Activated T-helper 17 cell treated with anti-CD3 and anti-CD28 coated beads, Interleukin-2, amount 50 U/mL, for 72 hours (primary cell): ENCODE results near the gene NR2C1. TPM values are rescaled to one million over a fixed set of nuclear protein-coding genes. Genes with fewer than 3 reads are reported as not detected.

Experiments
- ATAC-seq: fragments of 150-1000 bp; cut with Tn5 transposase; replicated peaks from 2 replicates; pipeline ENCODE4 v1.10.0; 2021; ENCODE audit warnings: mild to moderate bottlenecking, moderate library complexity
- H3K27ac Mint-ChIP-seq: one replicate; pipeline ENCODE4 v1.8.0; 2022; ENCODE audit warnings: mixed read lengths
- H3K27me3 Mint-ChIP-seq: one replicate; pipeline ENCODE4 v1.8.0; 2022; ENCODE audit warnings: mixed read lengths
- H3K36me3 Mint-ChIP-seq: one replicate; pipeline ENCODE4 v1.8.0; 2022; ENCODE audit warnings: low read depth, mild to moderate bottlenecking, mixed read lengths
- H3K4me1 Mint-ChIP-seq: one replicate; pipeline ENCODE4 v1.8.0; 2022; ENCODE audit warnings: mixed read lengths
- H3K4me3 Mint-ChIP-seq: one replicate; pipeline ENCODE4 v1.8.0; 2022; ENCODE audit warnings: mild to moderate bottlenecking, mixed read lengths
- H3K9me3 Mint-ChIP-seq: one replicate; pipeline ENCODE4 v1.8.0; 2022; ENCODE audit warnings: mixed read lengths
- total RNA-seq, 2 donors: library from RNA; stranded (reverse); gene quantifications; one replicate each; pipeline ENCODE4 v1.2.3, GENCODE V29; 2022

Gene NR2C1
- total RNA-seq, 2 donors from 2014 or later = 17.0 to 28.5 TPM

- Mint-ChIP-seq H3K27me3 (no peaks in the 10 kb centered on the region), H3K36me3 (peaks cover 38% of the 10 kb centered on the region), H3K9me3 (no peaks in the 10 kb centered on the region), H3K4me1 (peaks cover 26% of the 10 kb centered on the region), H3K4me3 (no peak overlapping the region), H3K27ac (no peak overlapping the region)
- no peak for ATAC-seq
Observed at GRCh38 chr12:94979941-94980340, 93.5 kb downstream of the NR2C1 start.

- no peak for ATAC-seq
- H3K27me3 Mint-ChIP-seq = no peaks in the 10 kb centered on the region
- H3K4me1 Mint-ChIP-seq = peaks cover 20% of the 10 kb centered on the region
- no peak overlapping the region for H3K27ac Mint-ChIP-seq
- H3K36me3 Mint-ChIP-seq = peaks cover 28% of the 10 kb centered on the region
- H3K9me3 Mint-ChIP-seq = no peaks in the 10 kb centered on the region
- no peak overlapping the region for H3K4me3 Mint-ChIP-seq
Observed at GRCh38 chr12:94977766-94978468, 95.5 kb downstream of the NR2C1 start.

- ATAC-seq = no peak
- no peak overlapping the region for H3K4me3 Mint-ChIP-seq
- H3K27ac Mint-ChIP-seq = no peak overlapping the region
- peaks cover 40% of the 10 kb centered on the region for H3K36me3 Mint-ChIP-seq
- no peaks in the 10 kb centered on the region for H3K9me3 Mint-ChIP-seq
- H3K4me1 Mint-ChIP-seq = peaks cover 7% of the 10 kb centered on the region
- no peaks in the 10 kb centered on the region for H3K27me3 Mint-ChIP-seq
Observed at GRCh38 chr12:94973221-94973620, 100.2 kb downstream of the NR2C1 start.

- H3K4me1 Mint-ChIP-seq = peaks cover 4% of the 10 kb centered on the region
- no peaks in the 10 kb centered on the region for H3K27me3 Mint-ChIP-seq
- no peak overlapping the region for H3K4me3 Mint-ChIP-seq
- no peaks in the 10 kb centered on the region for H3K9me3 Mint-ChIP-seq
- no peak for ATAC-seq
- H3K36me3 Mint-ChIP-seq = peaks cover 40% of the 10 kb centered on the region
- H3K27ac Mint-ChIP-seq = peak overlapping the region; percentile 20
Observed at GRCh38 chr12:94972795-94973194, 100.6 kb downstream of the NR2C1 start.

GRCh38 chr12:94971923-94972322, 101.5 kb downstream of the NR2C1 start:
- Mint-ChIP-seq H3K9me3 (no peaks in the 10 kb centered on the region), H3K4me1 (peaks cover 4% of the 10 kb centered on the region), H3K4me3 (no peak overlapping the region), H3K27me3 (no peaks in the 10 kb centered on the region), H3K27ac (no peak overlapping the region), H3K36me3 (peaks cover 40% of the 10 kb centered on the region)
- no peak for ATAC-seq

GRCh38 chr12:94970560-94970959, 102.9 kb downstream of the NR2C1 start:
- Mint-ChIP-seq H3K36me3 (peaks cover 37% of the 10 kb centered on the region), H3K9me3 (no peaks in the 10 kb centered on the region), H3K4me1 (peaks cover 4% of the 10 kb centered on the region), H3K27ac (no peak overlapping the region), H3K4me3 (no peak overlapping the region), H3K27me3 (no peaks in the 10 kb centered on the region)
- ATAC-seq = no peak

Other genes starting within 250 kb of the NR2C1 start
- 100 to 1,000 TPM in 1 of 2 donors, 10 to 100 TPM in 1; 90.0 to 148 TPM for gene NDUFA12, start 69.9 kb downstream of the NR2C1 start, total RNA-seq
- 1 to 10 TPM; 1.4 to 2.6 TPM for gene FGD6, start 143.8 kb upstream of the NR2C1 start, total RNA-seq
- gene VEZT, start 144.2 kb upstream of the NR2C1 start, total RNA-seq = 10 to 100 TPM; 42.9 to 49.3 TPM